Bone marrow (tissue), 2 donors: ENCODE measurements around the gene FGFR4.
"Not testable (repeated sequence)": the region's sequence is repeated elsewhere in the genome, so short reads cannot be mapped to it uniquely, and the experiment has no call there.

Experiments
- DNase-seq, 2 donors: peaks; one replicate each; lab custom pipeline; 2025; lab: John Stamatoyannopoulos, UW

FGFR4 gene

GRCh38 chr5:177086654-177087397 lies at the start of gene FGFR4:
TSS of gene FGFR4 (plus strand) at chr5:177086915. CDS start at chr5:177089603, 2,688 bp downstream.
- peak; percentile 9 to 28 for DNase-seq

DNA sequence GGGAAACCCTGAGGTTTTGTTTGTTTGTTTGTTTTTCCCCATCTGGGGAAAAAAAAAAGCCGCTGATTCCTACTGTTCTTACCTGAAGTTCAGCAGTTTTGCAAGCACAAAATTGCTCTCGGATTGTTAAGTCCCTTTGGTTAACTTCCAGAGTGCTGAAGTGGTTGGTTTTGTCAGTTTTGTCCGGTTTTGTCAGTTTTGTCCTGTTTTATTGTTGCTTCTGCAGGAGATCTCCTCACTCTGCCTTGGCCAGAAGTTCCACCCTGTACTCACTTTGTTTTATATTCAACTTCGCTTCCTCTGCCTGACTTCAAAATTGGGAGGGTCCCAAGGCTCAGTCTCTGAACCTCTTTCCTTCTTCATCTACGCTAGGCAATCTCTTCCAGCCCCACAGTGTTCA lies 49.8 kb upstream of the FGFR4 start:
- no peak for DNase-seq

DNA sequence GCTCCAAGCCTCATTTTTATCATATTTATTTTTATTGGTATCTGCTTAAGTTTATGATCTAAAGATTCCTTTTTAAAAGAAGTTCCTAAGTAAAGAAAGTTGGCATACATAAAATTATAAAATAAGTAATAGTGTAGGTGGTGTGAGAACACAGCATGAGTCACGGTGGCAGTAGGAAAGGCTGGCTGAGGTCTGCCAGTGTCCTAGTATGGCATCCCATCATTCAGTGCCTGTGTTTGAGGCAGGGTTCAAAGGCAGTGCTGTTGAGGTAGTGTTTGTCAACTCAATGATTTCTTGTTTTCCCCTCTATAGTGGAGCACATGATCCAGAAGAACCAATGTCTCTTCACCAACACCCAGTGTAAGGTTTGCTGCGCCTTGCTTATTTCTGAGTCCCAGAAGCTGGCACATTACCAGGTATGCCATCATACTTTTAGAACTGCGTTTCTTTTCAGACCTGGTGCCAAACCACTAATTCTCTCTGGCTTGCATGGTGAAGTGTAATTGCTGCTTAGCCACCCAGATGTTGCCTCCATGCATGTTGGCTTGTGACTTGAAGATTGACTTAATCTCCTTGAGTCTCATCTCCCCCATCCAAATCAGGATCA lies 45.8 kb upstream of the FGFR4 start:
- DNase-seq, result no peak

DNA sequence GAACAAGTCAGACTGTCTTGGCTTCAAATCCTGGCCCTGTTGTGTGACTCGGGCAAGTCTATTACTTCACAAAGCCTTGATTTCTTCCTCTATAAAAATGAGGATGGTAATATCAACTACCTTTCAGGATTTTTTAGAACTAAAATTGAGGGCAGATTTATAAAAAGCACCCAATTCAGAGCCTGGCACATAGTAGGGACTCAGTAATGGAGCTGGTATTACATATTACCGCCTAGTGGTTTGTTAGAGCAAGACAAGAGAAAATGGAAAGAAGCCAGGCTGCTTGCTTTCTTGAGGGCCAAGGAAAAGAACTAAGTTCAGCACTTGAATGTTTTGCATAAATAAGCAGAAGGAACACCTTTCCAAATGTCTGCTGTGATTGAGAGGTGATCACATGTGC lies 44.8 kb upstream of the FGFR4 start:
- DNase-seq, result no peak

DNA sequence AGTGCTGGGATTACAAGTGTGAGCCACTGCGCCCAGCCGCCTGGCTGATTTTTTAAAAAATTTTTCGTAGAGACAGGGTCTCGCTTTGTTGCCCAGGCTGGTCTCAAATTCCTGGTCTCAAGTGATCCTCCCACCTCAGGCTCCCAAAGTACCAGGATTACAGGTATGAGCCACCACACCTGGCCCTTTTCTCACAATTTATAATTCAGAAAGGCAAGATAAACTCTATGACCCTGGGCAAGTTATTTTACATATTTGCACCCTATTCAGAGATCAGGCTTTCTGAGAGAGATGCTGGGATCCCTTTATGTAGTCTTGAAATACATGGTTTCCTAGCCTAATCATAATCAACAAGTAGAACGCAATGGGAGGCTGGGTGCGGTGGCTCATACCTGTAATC lies 43.6 kb upstream of the FGFR4 start:
- DNase-seq, result no peak

DNA sequence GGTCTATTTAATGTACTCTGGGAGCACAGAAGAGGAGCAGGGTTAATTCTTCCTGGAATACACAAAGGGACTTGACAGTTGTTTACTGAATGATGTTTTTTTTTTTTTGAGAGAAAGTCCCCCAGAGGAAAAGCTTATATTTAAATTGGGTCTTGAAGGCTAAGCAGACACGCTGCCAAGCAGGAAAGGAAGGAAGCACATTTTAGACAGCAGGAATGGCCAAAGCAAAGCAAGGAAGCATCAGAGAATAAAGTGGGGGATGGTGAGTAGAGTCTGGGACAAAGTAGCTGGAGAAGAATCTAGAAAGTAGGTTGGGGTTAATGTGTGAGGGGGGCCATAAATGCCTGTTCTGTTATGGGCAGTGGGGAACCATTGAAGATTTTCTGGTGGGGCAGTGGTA lies 42.8 kb upstream of the FGFR4 start:
- no peak for DNase-seq

DNA sequence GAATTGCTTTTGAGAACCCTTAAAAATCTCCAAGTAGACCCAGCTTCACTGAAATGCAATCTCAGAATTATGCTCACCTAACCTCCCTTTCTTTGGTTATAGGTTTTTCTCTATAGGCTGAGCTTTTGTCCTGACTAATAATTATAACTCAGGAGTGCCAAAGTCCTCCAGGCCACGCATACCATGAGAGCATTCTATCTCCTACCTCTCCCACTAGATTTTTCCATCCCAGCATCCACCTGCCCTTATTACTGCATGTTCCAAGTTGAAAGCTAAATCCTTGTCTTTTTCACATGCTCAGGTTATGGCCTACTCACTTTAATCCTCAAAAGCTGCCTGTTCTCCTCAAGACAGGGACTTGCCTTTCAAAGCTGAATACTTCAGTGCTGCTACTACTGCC lies 42.1 kb upstream of the FGFR4 start:
- no peak for DNase-seq

- DNase-seq, result no peak
Observed at GRCh38 chr5:177045631-177046030, 41.1 kb upstream of the FGFR4 start.

- not testable (repeated sequence) for DNase-seq
Observed at GRCh38 chr5:177048531-177048930, 38.2 kb upstream of the FGFR4 start.

DNA sequence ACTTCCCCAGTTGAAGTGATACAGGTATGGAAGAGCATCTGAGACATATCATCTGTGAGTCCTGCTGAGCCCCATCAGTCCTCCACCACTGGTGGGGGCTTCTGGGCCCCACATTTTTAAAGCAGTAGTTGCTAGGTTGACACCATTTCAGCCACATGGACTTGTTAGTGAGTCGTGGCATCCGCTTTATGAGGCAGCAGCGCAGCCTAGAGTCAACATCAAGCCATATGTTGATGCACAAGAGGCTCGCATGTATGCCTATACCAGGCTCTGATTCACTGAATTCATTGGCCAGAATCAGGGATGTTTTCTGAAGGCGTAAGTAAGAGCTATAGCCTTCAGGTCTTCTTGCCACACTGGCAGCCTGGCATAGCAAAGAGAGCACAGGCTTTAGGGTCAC lies 37.4 kb upstream of the FGFR4 start:
- DNase-seq, result no peak

DNA sequence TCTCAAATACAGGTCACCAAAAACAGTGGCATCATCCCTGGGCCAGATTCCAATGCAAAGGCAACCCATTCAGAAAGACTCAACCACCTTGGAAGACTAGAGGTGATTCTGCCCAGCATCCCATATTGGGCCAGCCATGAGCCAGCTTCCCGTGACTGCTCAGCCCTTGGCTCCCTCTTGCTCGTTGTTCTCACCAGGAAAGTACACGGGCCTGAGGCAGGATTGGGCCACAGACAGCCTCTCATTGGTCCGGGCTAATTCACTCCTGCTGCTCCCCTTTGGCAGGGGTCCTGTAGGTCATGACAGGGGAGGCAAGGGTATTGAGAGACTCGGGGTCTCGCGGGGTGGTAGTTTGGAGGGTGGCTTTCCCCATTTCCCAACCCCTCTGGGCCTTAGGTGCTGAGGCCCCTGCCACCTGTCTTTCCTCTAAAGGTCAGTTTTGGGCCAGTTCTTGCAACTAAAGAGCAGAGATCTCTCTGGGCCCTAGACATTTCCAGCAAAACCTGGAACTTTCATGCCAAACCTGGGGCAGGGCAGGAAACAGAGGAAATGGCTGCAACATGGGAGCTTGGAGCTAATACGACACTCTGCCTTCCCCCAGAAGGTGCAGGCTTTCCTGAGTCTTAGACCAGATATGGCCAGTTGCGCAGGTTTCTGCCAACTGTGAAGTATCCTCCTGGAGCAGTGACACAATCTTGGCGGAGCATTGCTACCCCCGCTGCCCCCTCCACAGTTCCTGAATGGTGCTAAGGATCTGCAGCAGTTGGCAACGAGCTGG lies 22.0 kb upstream of the FGFR4 start:
- no peak for DNase-seq

GRCh38 chr5:177065491-177065890 lies 21.2 kb upstream of the FGFR4 start:
- DNase-seq, result no peak

DNA sequence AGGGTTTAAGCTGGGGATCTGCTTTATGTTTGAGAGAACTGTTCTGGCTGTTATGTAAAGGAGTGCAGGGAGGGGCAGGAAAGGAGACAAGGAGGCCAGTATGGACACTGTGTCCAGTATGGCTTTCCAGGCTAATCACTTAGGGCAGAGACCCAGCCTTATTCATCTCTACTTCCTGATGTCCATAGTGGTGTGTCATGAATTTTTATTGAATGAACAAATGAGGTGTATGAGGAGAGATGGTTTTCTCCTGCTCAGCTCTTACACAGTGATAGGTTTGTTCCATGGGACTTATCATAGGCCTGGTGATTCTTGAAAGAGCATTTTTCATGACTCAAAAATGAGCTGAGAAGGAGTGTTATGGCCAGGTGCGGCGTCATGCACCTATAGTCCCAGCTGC lies 20.5 kb upstream of the FGFR4 start:
- DNase-seq, result no peak

GRCh38 chr5:177067503-177067902 lies 19.2 kb upstream of the FGFR4 start:
- DNase-seq, result no peak

DNA sequence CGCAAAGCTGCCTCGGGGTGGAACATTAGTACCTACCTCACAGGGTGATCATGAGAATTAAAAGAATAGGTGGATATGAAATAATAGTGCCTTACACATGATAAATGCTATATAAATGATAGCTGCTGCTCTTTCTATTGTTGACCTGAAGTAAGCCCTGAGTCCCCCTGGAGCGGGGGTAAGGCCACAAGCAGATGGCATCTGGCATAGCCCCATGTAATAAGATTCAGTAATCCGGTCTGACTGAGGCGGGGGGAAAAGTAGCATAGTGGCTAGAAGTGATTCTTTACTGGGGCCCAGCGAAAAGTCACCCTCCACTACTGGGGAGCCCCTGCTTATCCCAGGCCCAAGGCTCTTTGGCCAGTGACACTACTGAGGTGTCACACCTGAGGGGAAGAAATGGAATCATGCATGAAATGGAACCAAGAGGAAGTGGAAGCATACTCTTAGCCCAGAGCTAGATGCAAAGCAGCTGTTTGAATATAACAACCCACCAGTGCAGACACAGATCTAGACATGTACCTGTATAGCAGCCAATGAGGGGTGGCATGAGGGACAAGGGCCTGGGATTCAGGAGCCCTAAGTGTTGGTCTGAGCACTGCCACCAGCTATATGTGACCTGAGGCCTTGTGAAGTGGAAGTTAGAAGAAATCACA lies 16.1 kb upstream of the FGFR4 start:
- DNase-seq, result no peak

GRCh38 chr5:177071666-177072385 lies 14.9 kb upstream of the FGFR4 start:
- DNase-seq, result peak; percentile 9 to 83

DNA sequence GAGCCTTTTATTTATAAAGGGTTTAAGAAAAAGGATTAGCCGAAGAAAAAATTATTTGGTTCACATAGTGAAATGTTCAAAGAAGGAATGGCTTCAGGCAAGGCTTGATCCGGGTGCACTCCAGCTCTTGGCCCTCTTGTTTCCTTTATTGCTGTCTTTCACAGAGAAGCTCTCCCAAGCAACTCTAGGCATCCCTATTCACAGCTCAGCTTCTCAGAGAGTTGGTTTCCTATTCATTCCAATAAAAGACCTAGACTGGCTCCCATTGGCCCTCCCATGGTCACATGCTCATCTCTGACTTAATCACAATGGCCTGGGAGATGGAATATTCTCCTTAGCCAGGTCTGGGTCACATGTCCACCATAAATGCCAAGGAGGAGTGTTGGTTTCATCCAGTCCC lies 9.4 kb upstream of the FGFR4 start:
- DNase-seq, result no peak

- DNase-seq, result no peak
Observed at GRCh38 chr5:177079606-177080005, 7.1 kb upstream of the FGFR4 start.

GRCh38 chr5:177080265-177080664 lies 6.5 kb upstream of the FGFR4 start:
- DNase-seq, result no peak

GRCh38 chr5:177081859-177082258 lies 4.9 kb upstream of the FGFR4 start:
- DNase-seq, result no peak

DNA sequence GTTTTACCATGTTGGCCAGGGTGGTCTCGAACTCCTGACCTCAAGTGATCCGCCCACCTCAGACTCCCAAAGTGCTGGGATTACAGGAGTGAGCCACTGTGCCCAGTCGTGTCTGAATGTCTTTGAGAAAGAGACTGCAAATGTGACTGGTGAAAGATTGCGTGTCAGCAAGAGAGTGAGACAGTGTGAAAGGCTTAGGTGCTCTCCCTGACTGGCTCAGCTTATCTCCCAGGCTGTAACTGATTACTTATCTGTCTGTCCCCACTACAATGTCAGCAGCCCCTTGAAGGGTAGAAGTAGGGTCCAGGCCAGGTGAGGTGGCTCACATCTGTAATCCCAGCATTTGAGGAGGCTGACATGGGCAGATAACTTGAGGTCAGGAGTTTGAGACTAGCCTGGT lies 3.4 kb upstream of the FGFR4 start:
- DNase-seq, result no peak

DNA sequence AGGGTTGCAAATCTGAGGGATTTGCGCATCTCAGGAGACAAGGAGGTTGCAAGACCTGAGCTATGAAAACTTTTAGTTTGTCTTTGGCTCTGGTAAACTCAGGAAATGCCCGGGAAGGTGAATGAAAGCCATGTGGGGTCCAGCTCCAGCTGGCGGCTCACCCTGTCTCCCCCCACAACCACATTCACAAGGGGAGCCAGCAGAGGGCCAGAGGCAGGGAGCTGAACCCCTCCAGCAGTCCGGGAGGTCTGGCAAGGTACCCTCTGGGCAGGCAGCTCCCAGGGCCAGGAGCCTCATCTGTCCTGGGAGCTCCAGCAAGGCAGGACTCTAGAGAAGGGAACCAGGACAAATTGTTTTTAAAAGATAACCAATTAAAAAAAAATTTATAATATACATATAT lies 2.5 kb upstream of the FGFR4 start:
- no peak for DNase-seq
